GM18867 (cell line): ENCODE measurements around the gene TEX10.
"Not testable (repeated sequence)": the region's sequence is repeated elsewhere in the genome, so short reads cannot be mapped to it uniquely, and the experiment has no call there.

Experiments
- ATAC-seq: cut with Tn5 transposase; IDR thresholded peaks from one replicate; pipeline ENCODE4 v1.9.1; 2021; ENCODE audit warnings: mild to moderate bottlenecking, moderate library complexity; ENCODE audit not compliant: unreplicated experiment

Gene TEX10

GRCh38 chr9:100351508-100351907 is 1.2 kb downstream of the TEX10 start:
- no peak for ATAC-seq

GRCh38 chr9:100350188-100350587 is 2.6 kb downstream of the TEX10 start:
- no peak for ATAC-seq

GRCh38 chr9:100346836-100347235 is 5.9 kb downstream of the TEX10 start:
- ATAC-seq: no peak

GRCh38 chr9:100341889-100342288 is 10.9 kb downstream of the TEX10 start:
- ATAC-seq: no peak

GRCh38 chr9:100340224-100340623 is 12.5 kb downstream of the TEX10 start:
- ATAC-seq: no peak

GRCh38 chr9:100338736-100339135 is 14.0 kb downstream of the TEX10 start:
- not testable (repeated sequence) for ATAC-seq

- ATAC-seq: no peak
These were observed 28.0 kb downstream of the TEX10 start for GRCh38 chr9:100324594-100325200.

- peak; percentile 57 for ATAC-seq
These were observed 29.7 kb downstream of the TEX10 start for GRCh38 chr9:100322954-100323536.

- no peak for ATAC-seq
These were observed 35.0 kb downstream of the TEX10 start for GRCh38 chr9:100317706-100318105.

GRCh38 chr9:100315561-100315960 is 37.2 kb downstream of the TEX10 start:
- no peak for ATAC-seq

- no peak for ATAC-seq
These were observed 42.8 kb downstream of the TEX10 start for GRCh38 chr9:100309992-100310391.

GRCh38 chr9:100308965-100309564 is 43.7 kb downstream of the TEX10 start:
- ATAC-seq: no peak

- ATAC-seq: no peak
These were observed 45.7 kb downstream of the TEX10 start for GRCh38 chr9:100307080-100307479.

GRCh38 chr9:100306283-100306682 is 46.5 kb downstream of the TEX10 start:
- ATAC-seq: no peak

- ATAC-seq: no peak
These were observed 49.0 kb downstream of the TEX10 start for GRCh38 chr9:100303747-100304146.

- ATAC-seq: no peak
These were observed 54.4 kb downstream of the TEX10 start for GRCh38 chr9:100298378-100298777.

GRCh38 chr9:100296407-100296806 is 56.3 kb downstream of the TEX10 start:
- ATAC-seq: no peak

GRCh38 chr9:100295240-100295639 is 57.5 kb downstream of the TEX10 start:
- no peak for ATAC-seq

- ATAC-seq: no peak
These were observed 57.9 kb downstream of the TEX10 start for GRCh38 chr9:100294806-100295205.

GRCh38 chr9:100294341-100294740 is 58.4 kb downstream of the TEX10 start:
- ATAC-seq: no peak

- no peak for ATAC-seq
These were observed 60.3 kb downstream of the TEX10 start for GRCh38 chr9:100292414-100292813.

GRCh38 chr9:100290714-100291113 is 62.0 kb downstream of the TEX10 start:
- no peak for ATAC-seq

GRCh38 chr9:100287186-100287585 is 65.6 kb downstream of the TEX10 start:
- ATAC-seq: no peak
